Mesendoderm (in vitro differentiated cells): ENCODE measurements around the gene RPAIN.

Experiments used
- DNase-seq: peaks from one replicate; pipeline ENCODE4 v3.0.0; 2013
- H2AK5ac ChIP-seq: 2 replicates; pipeline ENCODE4 v1.6.1; 2013; ENCODE audit warnings: low read length, inconsistent platforms
- H2BK120ac ChIP-seq: 2 replicates; pipeline ENCODE4 v1.6.1; 2013; ENCODE audit warnings: low read depth, mild to moderate bottlenecking, low read length, moderate library complexity, mixed read lengths
- H2BK15ac ChIP-seq: replicated peaks from 2 replicates; pipeline ENCODE4 v1.6.1; 2013; ENCODE audit warnings: low read depth, mild to moderate bottlenecking, moderate library complexity
- H2BK5ac ChIP-seq: 2 replicates; pipeline ENCODE4 v1.6.1; 2013; ENCODE audit warnings: low read length, inconsistent platforms
- H3K18ac ChIP-seq: 2 replicates; pipeline ENCODE4 v1.6.1; 2013; ENCODE audit warnings: mild to moderate bottlenecking, low read length, mixed read lengths
- H3K23ac ChIP-seq: one replicate; pipeline ENCODE4 v1.6.1; 2013; ENCODE audit warnings: low read length
- H3K27ac ChIP-seq: 2 replicates; pipeline ENCODE4 v1.5.1; 2013; ENCODE audit warnings: low read depth, mild to moderate bottlenecking, inconsistent platforms, low read length, moderate library complexity
- H3K27me3 ChIP-seq: 2 replicates; pipeline ENCODE4 v1.6.1; 2013; ENCODE audit warnings: low read length, control low read depth, mild to moderate bottlenecking, inconsistent platforms; ENCODE audit not compliant: insufficient read depth, poor library complexity
- H3K36me3 ChIP-seq: 2 replicates; pipeline ENCODE4 v1.6.1; 2013; ENCODE audit warnings: low read length, inconsistent platforms; ENCODE audit not compliant: control insufficient read depth, insufficient read depth
- H3K4ac ChIP-seq: one replicate; pipeline ENCODE4 v1.6.1; 2013; ENCODE audit warnings: low read depth, mild to moderate bottlenecking, low read length, moderate library complexity
- H3K4me1 ChIP-seq: 2 replicates; pipeline ENCODE4 v1.6.1; 2013; ENCODE audit warnings: low read depth, low read length, inconsistent platforms; ENCODE audit not compliant: control insufficient read depth
- H3K4me2 ChIP-seq: 2 replicates; pipeline ENCODE4 v1.6.1; 2013; ENCODE audit warnings: low read length
- H3K4me3 ChIP-seq: 2 replicates; pipeline ENCODE4 v1.5.1; 2013; ENCODE audit warnings: mild to moderate bottlenecking, low read length
- H3K56ac ChIP-seq: one replicate; pipeline ENCODE4 v1.6.1; 2013; ENCODE audit warnings: low read length
- H3K79me1 ChIP-seq: 2 replicates; pipeline ENCODE4 v1.6.1; 2013; ENCODE audit warnings: low read length, inconsistent platforms
- H3K79me2 ChIP-seq: 2 replicates; pipeline ENCODE4 v1.6.1; 2013; ENCODE audit warnings: mild to moderate bottlenecking, low read length; ENCODE audit not compliant: control insufficient read depth, insufficient read depth
- H3K9ac ChIP-seq: 2 replicates; pipeline ENCODE4 v1.6.1; 2013; ENCODE audit warnings: low read length, inconsistent platforms
- H4K5ac ChIP-seq: one replicate; pipeline ENCODE4 v1.6.1; 2013; ENCODE audit warnings: low read length
- H4K8ac ChIP-seq: one replicate; pipeline ENCODE4 v1.6.1; 2013; ENCODE audit warnings: low read depth, mild to moderate bottlenecking, control low read depth, low read length, moderate library complexity
- WGBS: extraction: QIAGEN DNeasy Blood & Tissue Kit; methylation state at CpG from one replicate; pipeline ENCODE4 v1.1.7; 2013; ENCODE audit warnings: low lambda C conversion rate, missing lambda C conversion rate; ENCODE audit not compliant: insufficient coverage; ENCODE audit errors: extremely low coverage; 5-methylcytosine and 5-hydroxymethylcytosine counted together

Gene RPAIN

GRCh38 chr17:5446786-5447185 lies 26.8 kb downstream of the RPAIN start:
- no peak overlapping the region for H3K4me3 ChIP-seq
- H2BK120ac ChIP-seq = no peak overlapping the region
- no peak overlapping the region for H4K8ac ChIP-seq
- H4K5ac ChIP-seq = no peak overlapping the region
- H3K23ac ChIP-seq = no peak overlapping the region
- H3K27me3 ChIP-seq = no peaks in the 10 kb centered on the region
- H3K4ac ChIP-seq = no peak overlapping the region
- H2AK5ac ChIP-seq = no peak overlapping the region
- H3K56ac ChIP-seq = no peak overlapping the region
- no peak for DNase-seq
- H3K9ac ChIP-seq = no peak overlapping the region
- no peaks in the 10 kb centered on the region for H3K4me1 ChIP-seq
- no peak overlapping the region for H3K27ac ChIP-seq
- no CpG with 5 or more reads among the region's 8 CpGs for WGBS
- no peak overlapping the region for H3K4me2 ChIP-seq
- peaks cover 6% of the 10 kb centered on the region for H3K36me3 ChIP-seq
- H3K18ac ChIP-seq = no peak overlapping the region
- H2BK5ac ChIP-seq = no peak overlapping the region
- H2BK15ac ChIP-seq = no peak overlapping the region
- H3K79me2 ChIP-seq = no peaks in the 10 kb centered on the region
- H3K79me1 ChIP-seq = no peaks in the 10 kb centered on the region

- H2BK5ac ChIP-seq = no peak overlapping the region
- peaks cover 6% of the 10 kb centered on the region for H3K4me1 ChIP-seq
- H3K23ac ChIP-seq = no peak overlapping the region
- WGBS = no CpG with 5 or more reads among the region's 10 CpGs
- H3K4me2 ChIP-seq = no peak overlapping the region
- H3K18ac ChIP-seq = no peak overlapping the region
- no peak overlapping the region for H3K4me3 ChIP-seq
- H4K8ac ChIP-seq = no peak overlapping the region
- H3K4ac ChIP-seq = no peak overlapping the region
- no peak overlapping the region for H2BK15ac ChIP-seq
- H3K79me1 ChIP-seq = peaks cover 4% of the 10 kb centered on the region
- peak overlapping the region; percentile 11 for H3K56ac ChIP-seq
- H3K27me3 ChIP-seq = no peaks in the 10 kb centered on the region
- H3K9ac ChIP-seq = no peak overlapping the region
- no peak overlapping the region for H2BK120ac ChIP-seq
- no peak overlapping the region for H2AK5ac ChIP-seq
- H3K79me2 ChIP-seq = peaks cover 62% of the 10 kb centered on the region
- DNase-seq = peak; percentile 81
- peak overlapping the region; percentile 40 for H3K27ac ChIP-seq
- no peak overlapping the region for H4K5ac ChIP-seq
- H3K36me3 ChIP-seq = peaks cover 2% of the 10 kb centered on the region
Measured at GRCh38 chr17:5464717-5465507, 44.9 kb downstream of the RPAIN start.

DNA sequence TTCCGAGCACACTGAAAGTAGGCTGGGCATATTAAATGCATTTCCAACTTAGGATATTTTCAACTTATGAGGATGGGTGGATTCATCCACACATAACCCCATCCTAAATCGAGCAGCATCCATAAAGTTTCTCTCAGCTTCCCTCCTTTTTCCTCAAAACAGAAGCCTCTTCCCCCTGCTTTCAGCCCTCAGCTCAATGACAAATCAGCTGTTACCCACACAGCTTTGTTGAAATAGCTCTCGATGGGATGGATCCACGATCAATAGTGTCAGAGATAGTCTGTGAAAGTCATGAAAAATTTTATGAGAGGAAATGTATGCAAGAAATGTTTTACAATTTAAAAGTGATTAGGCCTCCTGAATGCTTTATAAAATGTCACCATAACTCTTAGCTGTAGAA lies 46.3 kb downstream of the RPAIN start:
- H3K4me3 ChIP-seq = no peak overlapping the region

GRCh38 chr17:5467416-5467815 lies 47.4 kb downstream of the RPAIN start:
- no peak overlapping the region for H2AK5ac ChIP-seq
- no peak overlapping the region for H2BK15ac ChIP-seq
- H4K8ac ChIP-seq = no peak overlapping the region
- H2BK120ac ChIP-seq = no peak overlapping the region
- H3K4me1 ChIP-seq = peaks cover 6% of the 10 kb centered on the region
- peak overlapping the region; percentile 59 for H3K4me2 ChIP-seq
- H3K9ac ChIP-seq = peak overlapping the region; percentile 95
- DNase-seq = no peak
- peak overlapping the region; percentile 94 for H3K56ac ChIP-seq
- no peaks in the 10 kb centered on the region for H3K36me3 ChIP-seq
- no peak overlapping the region for H3K18ac ChIP-seq
- no peak overlapping the region for H3K23ac ChIP-seq
- H3K79me2 ChIP-seq = peaks cover 58% of the 10 kb centered on the region
- H3K79me1 ChIP-seq = peaks cover 2% of the 10 kb centered on the region
- H3K27me3 ChIP-seq = no peaks in the 10 kb centered on the region
- peak overlapping the region; percentile 69 for H3K4me3 ChIP-seq
- H3K27ac ChIP-seq = no peak overlapping the region
- no CpG with 5 or more reads among the region's 8 CpGs for WGBS
- no peak overlapping the region for H4K5ac ChIP-seq
- no peak overlapping the region for H3K4ac ChIP-seq
- H2BK5ac ChIP-seq = no peak overlapping the region

More for the DNA sequence above, 46.3 kb downstream of the RPAIN start:
- Histone ChIP-seq H2BK5ac (no peak overlapping the region), H3K36me3 (peaks cover 2% of the 10 kb centered on the region), H4K5ac (no peak overlapping the region), H3K56ac (peak overlapping the region; percentile 25), H3K27me3 (no peaks in the 10 kb centered on the region), H3K79me1 (peaks cover 4% of the 10 kb centered on the region), H2BK120ac (no peak overlapping the region), H3K4me1 (peaks cover 6% of the 10 kb centered on the region), H3K4ac (no peak overlapping the region), H3K9ac (peak overlapping the region; percentile 95), H2AK5ac (no peak overlapping the region), H4K8ac (no peak overlapping the region), H3K18ac (no peak overlapping the region), H3K23ac (no peak overlapping the region), H3K4me2 (no peak overlapping the region), H3K79me2 (peaks cover 62% of the 10 kb centered on the region), H2BK15ac (no peak overlapping the region), H3K27ac (no peak overlapping the region)
- no CpG with 5 or more reads among the region's 4 CpGs for WGBS
- no peak for DNase-seq

DNA sequence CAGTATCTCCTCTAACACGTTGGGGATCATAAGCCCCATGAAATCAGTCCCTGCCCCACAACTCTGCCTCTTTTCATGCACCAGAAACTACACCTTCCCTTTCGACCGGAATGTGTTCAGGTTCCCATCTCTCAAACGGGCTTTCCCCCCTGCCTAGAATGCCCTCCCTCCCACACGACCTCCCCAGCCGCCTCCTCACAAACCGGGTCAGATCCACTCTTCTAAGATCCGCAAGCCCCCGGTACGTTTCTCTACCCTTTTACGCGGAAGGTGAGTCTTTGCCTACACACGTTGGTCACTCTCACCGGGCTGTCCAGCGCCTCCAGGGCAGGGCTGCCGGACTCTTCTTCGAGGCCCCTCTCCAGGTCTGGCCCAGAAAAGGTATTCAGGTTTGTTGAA lies 48.1 kb downstream of the RPAIN start:
- H3K4me3 ChIP-seq = peak overlapping the region; percentile 69
- H3K27me3 ChIP-seq = no peaks in the 10 kb centered on the region
- peak overlapping the region; percentile 65 for H2BK5ac ChIP-seq
- peaks cover 6% of the 10 kb centered on the region for H3K4me1 ChIP-seq
- peaks cover 54% of the 10 kb centered on the region for H3K79me2 ChIP-seq
- H3K56ac ChIP-seq = peak overlapping the region; percentile 94
- no peak overlapping the region for H2BK15ac ChIP-seq
- H3K27ac ChIP-seq = peak overlapping the region; percentile 48
- H3K18ac ChIP-seq = peak overlapping the region; percentile 52
- peak overlapping the region; percentile 95 for H3K9ac ChIP-seq
- no peak overlapping the region for H4K5ac ChIP-seq
- H2BK120ac ChIP-seq = no peak overlapping the region
- peak overlapping the region; percentile 59 for H3K4me2 ChIP-seq
- peaks cover 2% of the 10 kb centered on the region for H3K79me1 ChIP-seq
- H4K8ac ChIP-seq = no peak overlapping the region
- peak overlapping the region; percentile 97 for H3K23ac ChIP-seq
- WGBS = no CpG with 5 or more reads among the region's 17 CpGs
- no peak for DNase-seq
- H3K4ac ChIP-seq = peak overlapping the region; percentile 64
- H2AK5ac ChIP-seq = no peak overlapping the region
- no peaks in the 10 kb centered on the region for H3K36me3 ChIP-seq
